Ramos (cell line): ENCODE data around the gene PRPH2.
"Not testable (repeated sequence)": the region's sequence is repeated elsewhere in the genome, so short reads cannot be mapped to it uniquely, and the experiment has no call there.

Source experiments
- in situ Hi-C: fragments of 300-500 bp; cut with MboI; formaldehyde crosslinking; loops from one replicate; pipeline ENCODE4 v1.14.3; 2022; ENCODE audit warnings: low sequenced_read_pairs; ENCODE audit not compliant: unreplicated experiment

PRPH2 gene

GRCh38 chr6:42744351-42744893, 22.0 kb upstream of the PRPH2 start:
- in situ Hi-C loops = no loop called here

DNA sequence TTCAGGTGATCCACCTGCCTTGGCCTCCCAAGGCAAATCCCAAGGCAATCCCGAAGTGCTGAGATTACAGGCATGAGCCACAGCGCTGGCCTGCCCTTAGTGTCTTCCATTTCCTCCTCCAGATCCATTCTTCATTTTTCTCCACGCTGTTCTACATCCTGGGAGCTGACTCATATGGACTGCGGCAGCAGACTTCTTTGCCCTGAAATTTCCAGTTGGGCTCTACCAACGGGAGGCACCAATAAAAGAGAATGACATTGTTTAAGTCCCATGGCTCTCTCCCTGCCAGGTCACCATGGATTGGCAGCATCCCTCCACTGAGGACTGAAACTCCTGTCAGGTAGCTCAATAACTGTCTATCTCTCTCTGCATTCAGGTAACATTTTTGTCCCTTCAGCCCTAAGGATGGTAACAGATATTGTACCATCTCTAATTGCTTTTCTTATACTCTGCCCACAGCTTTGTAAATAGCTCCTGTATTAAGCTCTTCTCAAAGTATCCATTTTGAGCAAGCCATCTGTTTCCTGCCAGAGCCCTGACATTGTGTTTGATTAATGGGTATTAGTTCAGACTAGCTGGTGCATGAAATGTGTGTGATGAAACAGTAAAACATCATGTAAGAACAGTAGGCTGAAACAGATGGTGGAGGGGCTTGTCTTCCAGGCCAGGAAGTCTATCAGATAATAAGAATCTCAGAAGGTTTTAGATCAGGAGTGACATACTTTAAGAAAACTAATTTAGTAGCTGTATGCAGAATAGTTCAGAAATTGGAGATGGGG, 19.9 kb upstream of the PRPH2 start:
- in situ Hi-C loops = no loop called here

- in situ Hi-C loops = no loop called here
Measured at GRCh38 chr6:42740725-42741124, 18.3 kb upstream of the PRPH2 start.

GRCh38 chr6:42735976-42736375, 13.6 kb upstream of the PRPH2 start:
- in situ Hi-C loops = no loop called here

- in situ Hi-C loops = not testable (repeated sequence)
Measured at GRCh38 chr6:42733867-42734481, 11.6 kb upstream of the PRPH2 start.

DNA sequence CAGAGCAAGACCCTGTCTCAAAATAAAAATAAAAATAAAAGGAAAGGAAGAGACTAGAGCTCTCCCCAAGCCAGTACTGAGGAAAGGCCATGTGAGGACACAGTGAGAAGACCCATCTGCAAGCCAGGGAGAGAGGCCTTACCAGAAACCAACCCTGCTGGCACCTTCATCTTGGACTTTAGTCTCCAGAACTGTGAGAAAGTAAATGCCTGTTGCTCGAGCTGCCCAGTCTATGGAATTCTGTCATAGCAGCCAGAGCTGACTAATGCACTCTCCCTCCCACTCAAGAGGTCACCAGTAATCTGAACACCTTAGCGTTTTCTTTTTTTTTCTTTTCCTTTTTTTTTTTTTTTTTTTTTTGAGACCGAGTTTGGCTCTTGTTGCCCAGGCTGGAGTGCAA, 7.3 kb upstream of the PRPH2 start:
- in situ Hi-C loops = no loop called here

DNA sequence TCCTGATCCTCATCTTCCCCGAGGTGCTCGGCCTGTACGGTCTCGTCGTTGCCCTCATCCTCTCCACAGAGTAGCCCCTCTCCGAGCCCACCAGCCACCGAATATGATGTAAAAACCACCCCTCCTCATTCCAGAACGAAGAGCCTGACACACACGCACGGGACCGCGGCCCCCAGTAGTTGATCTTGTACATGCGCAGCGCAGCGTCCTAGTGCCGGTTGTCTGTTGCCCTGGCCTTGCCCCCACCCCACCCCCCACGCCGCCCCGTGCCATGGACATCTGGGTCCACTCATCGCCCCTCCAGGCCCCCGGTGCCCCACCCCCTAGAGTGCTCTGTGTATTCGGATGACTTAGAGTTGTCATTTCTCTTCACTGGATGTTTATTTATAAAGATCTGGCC, 5.2 kb upstream of the PRPH2 start:
- in situ Hi-C loops = no loop called here

DNA sequence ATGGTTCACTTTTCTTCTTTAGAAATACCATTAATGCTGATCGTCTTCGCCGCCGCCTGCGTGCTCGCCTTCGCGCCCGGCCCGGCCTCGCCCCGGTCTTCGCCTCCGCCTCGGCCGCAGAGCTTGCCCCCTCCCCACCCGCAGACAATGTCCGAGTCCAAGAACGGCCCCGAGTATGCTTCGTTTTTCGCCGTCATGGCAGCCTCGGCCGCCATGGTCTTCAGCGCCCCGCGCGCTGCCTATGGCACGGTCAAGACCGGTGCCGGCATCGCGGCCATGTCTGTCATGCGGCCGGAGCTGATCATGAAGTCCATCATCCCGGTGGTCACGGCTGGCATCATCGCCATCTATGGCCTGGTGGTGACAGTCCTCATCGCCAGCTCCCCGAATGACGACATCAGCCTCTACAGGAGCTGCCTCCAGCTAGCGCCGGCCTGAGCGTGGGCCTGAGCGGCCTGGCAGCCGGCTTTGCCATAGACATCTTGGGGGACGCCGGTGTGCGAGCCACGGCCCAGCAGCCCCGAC, 4.8 kb upstream of the PRPH2 start:
- in situ Hi-C loops = no loop called here

GRCh38 chr6:42726485-42727086, 4.2 kb upstream of the PRPH2 start:
- in situ Hi-C loops = no loop called here

GRCh38 chr6:42726026-42726425, 3.6 kb upstream of the PRPH2 start:
- in situ Hi-C loops = no loop called here

DNA sequence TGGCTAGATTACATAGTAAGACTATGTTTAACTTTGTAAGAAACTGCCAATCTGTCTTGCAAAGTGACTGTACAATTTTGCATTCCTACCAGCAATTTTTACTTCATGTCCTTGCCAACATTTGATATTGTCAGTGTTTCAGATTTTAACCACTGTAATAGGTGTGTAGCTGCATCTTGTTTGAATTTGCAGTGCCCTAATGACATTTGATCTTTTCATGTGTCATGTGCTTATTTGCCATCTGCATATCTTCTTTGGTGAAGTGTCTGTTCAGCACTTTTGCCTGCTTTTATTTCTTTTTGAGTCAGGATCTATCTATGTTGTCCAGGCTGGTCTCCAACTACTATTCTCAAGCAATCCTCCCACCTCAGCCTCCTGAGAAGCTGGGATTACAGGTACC, 2.4 kb upstream of the PRPH2 start:
- in situ Hi-C loops = no loop called here

DNA sequence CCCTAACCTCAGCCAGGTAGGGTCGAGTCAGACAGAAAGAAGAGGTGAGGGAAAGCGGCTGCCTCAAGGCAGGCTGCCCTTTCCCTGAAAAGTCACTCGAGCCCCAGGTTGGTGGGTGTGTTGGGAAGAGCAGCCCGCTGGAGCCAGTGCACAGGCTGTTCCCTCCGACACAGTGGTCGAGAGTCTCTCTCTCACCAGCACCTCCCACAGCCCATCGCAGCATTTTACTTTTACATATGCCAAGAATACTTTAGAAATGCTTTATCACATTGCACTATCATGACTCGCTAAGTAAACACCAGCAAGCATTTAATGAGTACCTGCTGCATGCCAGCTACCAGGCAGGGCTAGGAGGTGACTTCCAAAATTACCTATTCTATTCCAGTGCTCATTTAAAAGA, 1.7 kb downstream of the PRPH2 start:
- in situ Hi-C loops = no loop called here

GRCh38 chr6:42715871-42716270, 6.5 kb downstream of the PRPH2 start:
- in situ Hi-C loops = no loop called here

DNA sequence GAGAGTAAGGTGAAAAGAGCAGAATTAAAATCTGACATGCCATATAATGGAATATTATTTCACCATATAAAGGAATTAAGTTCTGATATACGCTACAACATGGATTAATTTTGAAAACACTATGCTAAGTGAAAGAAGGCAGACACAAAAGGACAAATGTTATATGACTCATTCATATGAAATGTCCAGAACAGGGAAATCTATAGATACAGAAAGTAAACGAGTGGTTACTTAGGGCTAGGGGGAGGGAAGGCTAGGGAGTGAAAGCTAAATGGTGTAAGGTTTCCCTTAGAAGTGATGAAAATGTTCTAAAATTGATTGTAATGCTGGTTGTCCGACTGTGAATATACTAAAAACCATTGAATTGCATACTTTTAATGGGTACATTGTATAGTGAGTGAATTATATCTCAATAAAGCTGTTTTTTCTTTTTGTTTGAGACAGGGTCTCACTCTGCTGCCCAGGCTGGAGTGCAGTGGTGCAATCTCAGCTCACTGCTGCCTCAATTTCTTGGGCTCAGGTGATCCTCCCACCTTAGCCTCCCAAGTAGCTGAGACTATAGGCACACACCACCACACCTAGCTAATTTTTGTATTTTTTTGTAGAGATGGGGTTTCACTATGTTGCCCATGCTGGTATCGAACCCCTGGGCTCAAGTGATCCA, 8.2 kb downstream of the PRPH2 start:
- in situ Hi-C loops = no loop called here

- in situ Hi-C loops = no loop called here
Measured at GRCh38 chr6:42711930-42712329, 10.5 kb downstream of the PRPH2 start.

DNA sequence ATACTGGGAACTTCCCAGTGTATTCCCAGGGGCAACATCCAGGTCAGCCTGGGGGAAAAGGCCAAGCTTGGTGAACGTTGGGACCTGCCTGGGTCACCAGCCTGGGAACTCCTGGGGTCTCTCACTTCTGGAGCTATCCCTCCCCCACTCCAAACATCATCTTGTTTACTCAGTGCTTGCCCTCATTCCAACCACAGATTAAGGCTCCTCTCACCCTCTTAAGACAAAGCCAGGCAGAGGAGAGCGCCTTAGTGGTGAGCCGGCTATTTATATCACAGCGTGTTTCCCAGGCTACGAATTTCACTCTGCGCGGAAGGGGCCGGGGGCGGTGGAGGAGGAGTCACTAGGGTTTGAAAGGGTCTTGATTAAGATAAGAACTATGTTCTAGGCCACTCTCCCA, 12.1 kb downstream of the PRPH2 start:
- in situ Hi-C loops = no loop called here

DNA sequence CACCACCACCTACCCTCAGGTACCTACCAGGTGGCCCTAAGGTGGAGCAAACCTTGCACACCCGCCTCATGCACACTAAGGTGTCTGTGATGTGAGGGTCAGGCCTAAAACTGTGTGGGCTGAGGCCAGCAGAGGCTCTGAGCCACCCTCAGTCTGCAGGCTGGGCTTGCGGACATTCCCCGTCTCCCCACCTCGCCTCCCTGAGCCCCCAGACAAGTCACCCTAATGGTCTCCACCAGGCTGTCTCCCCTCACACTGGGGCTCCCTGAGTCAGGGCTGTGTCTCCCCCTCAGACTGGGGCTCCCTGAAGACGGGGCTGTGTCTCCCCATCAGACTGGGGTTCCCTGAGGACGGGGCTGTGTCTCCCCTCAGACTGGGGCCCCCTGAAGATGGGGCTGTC, 12.5 kb downstream of the PRPH2 start:
- in situ Hi-C loops = no loop called here

DNA sequence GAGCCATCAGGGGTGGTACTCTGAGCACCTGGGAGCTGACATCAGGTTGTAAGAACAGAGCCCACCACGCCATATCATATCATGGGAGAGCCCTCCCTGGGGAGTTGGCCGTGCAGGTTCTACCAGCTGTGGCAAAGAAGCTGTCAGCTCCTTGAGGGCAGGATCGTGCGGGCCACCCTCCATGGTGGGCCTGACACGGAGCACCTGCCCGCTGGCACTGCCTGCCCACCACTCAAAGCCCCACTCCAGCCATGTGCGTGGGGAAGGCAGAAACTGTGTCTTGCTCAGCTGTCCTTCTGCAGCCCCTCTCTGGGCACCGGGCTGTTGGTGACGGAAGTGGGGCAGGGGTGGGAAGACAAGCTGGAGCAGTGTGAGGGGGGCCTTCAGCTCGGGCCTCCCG, 14.3 kb downstream of the PRPH2 start:
- in situ Hi-C loops = no loop called here

GRCh38 chr6:42707595-42707994, 14.8 kb downstream of the PRPH2 start:
- in situ Hi-C loops = no loop called here

DNA sequence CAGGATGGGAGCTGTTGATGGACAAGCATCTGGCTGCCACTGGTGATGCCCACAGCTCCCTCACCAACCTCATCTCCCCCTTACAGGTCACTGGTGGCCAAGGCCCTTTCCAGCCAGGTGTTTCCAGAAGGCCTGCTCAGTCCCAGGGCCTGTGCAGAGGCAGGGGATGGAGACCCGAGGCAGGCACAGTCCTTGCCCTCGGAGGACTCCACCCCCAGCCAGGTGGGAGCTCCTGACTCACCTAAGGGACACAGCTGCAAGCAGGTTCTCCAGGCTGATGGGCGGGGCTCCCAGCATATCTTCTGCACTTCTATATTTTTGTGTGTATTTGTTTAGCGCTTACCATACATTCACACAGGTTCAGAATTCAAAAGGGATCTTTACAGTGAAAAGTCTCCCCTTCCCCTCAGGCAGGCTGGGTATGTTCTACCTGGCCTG, 17.4 kb downstream of the PRPH2 start:
- in situ Hi-C loops = no loop called here
